ENCODE measurements around the gene NACC1.

NACC1 gene

DNA sequence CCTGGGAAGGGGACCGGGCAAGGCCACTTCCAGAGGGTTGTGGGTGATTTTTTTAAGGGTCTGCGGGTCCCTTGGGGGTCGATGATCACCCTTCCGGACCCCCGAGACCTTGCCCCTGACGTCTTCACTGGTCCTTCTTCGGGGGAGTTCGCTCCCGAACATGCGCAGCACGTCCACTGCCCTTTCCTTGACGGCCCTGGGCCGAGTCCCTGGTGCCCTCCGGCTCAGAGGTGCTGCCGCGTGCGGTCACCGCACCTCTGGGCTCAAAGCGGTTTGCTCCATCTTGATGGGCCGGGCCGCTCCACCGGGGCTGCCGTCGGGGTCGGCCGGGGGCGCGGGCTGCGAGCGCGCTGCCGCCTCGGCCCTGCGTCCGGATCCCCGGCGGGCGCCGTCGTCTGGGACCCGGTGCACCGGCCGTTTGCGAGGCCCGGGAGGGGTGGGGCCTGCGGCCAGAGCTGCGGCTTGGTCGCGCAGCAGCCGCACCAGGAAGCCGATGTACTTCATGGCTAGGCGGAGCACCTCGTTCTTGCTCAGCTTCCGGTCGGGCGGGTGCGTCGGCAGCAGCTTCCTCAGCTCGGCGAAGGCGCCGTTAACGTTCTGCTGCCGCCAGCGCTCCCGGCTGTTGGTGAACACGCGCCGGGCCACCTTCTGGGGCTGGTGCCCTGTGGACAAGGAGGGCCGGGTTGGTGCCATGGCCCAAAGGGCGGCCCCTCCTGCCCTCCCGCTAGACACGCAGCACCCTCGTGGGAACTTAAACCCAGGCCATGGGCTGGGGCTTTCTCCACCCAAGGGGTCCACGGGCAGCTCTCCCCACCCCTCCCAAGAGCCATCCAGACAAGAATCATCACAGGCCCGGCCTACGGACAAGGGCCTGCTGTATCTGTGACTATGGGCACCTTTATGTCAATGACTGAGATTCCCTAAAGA lies 18.7 kb upstream of the NACC1 start:
- no peak for DNase-seq (ENCODE audit: low read depth in 2 of 3, low spot score in 2 of 3)

DNA sequence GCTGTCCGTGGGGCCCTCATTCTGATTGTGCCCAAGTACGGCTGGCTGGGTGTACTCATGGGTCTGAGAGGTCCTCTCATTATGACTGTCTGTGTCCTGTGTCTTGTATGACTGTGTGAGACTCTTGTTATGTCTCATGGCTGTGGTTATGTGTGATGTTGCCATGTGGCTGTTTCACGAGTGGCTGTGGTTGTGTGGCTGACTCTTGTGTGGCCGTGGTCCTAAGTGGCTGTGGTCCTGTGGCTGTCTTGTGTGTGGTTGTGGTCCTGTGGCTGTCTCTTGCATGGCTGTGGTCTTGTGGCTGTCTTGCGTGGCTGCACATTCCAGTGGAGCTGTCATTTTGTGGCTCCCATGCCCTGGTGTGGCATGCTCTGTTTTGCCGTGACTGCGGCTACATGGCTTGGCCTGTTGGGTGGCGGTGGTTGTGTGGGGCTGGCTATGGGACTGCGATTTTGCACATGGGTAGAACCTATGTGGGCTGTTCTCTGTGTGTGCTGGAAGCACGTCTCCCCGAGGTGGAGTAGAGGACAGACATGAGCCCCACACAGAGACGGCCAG lies 18.0 kb upstream of the NACC1 start:
- no peak for DNase-seq (ENCODE audit: low read depth in 2 of 3, low spot score in 2 of 3)

DNA sequence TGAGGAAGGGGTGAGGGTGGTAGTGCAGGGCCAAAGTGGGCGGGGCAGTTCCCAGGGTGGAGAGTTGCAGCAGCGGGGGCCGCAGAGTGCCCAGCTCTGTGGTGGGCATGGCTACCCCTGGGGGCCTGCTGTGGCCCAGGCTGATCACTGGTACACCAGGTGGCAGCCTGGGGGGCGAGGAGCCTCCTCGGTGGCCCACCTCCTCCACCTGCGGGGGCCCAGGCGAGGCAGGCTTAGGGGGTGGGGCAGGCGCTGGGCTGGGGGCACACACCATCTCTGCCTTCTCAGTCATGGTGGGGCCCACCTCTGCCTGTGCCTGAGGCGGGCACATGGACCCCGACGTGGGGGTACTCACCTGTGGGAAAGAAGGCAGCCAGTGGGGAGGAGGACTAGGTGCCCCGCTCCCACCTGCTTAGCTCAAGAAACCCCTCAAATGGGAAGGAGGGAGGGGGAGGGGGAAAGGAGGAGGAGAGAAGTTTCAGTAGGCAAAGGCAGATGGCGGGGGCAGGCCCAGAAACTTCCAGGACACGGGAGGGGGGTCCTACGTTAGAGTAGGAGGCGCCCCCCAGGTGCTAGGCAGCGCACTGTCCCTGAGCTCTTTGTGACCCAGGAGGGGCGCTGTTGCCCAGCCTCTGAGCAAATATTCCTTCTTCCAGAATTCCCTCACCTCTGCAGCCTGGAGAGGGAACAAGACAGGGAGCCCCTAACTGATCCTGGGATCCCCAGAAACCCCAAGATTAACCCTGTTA lies 17.0 kb upstream of the NACC1 start:
- DNase-seq (ENCODE audit: low read depth in 2 of 3, low spot score in 2 of 3), result no peak

DNA sequence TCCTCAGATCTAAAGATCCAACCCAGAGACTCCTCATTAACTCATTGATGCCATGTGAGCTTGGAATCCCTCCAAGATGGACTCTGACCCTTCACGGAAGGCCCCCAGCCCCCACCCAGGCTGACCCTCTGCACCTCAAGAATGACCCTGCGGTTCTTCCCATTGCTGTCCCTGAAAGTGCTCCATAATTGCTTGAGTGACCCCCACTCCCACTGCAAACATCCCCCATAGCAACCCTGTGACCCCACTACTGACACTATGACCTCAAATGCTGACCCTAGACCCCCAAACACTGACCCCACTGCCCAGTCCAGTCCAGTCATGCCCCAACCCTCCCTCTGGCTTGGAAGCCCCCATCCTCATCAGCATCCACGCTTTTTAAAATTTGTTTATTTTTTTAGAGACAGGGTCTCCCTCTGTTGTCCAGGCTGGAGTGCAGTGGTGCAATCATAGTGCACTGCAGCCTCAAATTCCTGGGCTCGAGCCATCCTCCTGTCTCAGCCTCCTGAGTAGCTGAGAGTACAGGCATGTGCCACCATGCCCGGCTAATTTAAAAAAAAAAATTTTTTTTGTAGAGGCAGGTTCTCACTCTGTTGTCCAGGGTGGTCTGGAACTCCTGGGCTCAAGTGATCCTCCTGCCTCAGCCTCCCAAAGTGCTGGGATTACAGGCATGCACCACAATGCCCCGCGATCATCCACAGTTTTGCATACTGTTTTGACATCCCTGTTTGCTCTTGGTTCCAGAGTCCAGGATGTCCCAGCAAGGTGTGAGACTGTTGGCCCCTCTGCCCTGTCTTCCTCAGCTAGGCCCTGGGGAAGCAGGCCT lies 16.3 kb upstream of the NACC1 start:
- no peak for DNase-seq (ENCODE audit: low read depth in 2 of 3, low spot score in 2 of 3)

DNA sequence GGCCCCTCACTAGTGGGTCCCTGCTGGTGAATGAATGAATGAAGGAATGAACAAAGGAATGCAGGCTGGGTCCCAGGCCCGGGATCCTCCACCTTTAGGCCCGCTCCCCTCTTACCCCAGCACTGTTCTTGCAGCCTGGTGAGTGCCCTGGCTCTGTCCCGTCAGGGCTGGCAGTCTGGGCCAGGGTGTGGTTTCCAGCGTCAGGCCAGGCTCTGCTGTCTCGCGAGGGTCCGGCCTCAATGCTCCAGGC lies 15.7 kb upstream of the NACC1 start:
- DNase-seq (ENCODE audit: low read depth in 2 of 3, low spot score in 2 of 3), result no peak

DNA sequence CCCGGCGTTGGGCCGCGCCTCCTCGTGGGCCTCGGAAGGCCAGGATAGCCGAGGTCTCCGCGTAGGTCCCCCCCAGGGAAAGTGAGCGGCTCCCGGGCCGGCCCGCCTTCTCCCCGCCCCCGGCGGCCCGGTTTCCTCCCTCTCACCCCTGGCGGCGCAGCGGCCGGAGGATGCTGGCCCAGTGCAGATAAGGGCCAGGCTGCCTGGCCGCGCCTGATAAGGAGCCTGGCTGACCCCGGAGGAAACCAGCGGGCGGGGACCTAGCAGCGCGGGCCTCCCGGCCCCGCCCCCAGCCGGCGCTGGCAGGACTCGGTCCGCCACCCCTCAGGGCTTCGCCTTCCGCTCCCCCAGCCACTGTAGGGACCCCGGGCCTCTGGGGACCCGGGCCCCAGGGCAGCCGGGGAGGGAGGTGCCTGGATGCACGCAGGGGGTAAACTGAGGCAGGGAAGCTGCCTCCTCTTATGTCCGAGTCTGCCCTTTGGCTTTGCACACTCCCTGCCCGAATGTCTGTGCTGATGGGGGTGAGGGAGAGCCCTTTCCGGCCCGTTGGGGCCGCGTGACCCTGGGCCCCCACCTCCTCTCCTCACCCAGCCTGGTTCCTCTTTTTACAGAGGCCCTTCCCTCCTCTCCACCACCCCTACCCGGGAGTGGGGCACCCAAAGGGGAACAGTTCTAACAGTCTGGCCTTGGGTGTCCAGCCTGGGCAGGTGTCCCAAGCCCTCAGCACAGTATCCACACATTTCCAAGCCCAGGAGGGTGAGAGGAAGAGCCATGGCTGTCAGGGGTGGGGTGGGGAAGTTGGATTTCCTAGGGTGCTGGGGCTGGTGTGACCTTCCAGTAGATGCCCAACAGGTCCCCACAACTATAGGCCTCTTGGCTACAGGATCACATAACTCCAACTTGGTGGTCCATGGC lies 15.1 kb upstream of the NACC1 start, which contains the start of gene LYL1:
Gene LYL1 (minus strand): TSS at position 193 of the 915 bp plus-strand sequence. CDS start 1,687 bp downstream, outside the sequence.
- DNase-seq (ENCODE audit: low read depth in 2 of 3, low spot score in 2 of 3), result no peak

DNA sequence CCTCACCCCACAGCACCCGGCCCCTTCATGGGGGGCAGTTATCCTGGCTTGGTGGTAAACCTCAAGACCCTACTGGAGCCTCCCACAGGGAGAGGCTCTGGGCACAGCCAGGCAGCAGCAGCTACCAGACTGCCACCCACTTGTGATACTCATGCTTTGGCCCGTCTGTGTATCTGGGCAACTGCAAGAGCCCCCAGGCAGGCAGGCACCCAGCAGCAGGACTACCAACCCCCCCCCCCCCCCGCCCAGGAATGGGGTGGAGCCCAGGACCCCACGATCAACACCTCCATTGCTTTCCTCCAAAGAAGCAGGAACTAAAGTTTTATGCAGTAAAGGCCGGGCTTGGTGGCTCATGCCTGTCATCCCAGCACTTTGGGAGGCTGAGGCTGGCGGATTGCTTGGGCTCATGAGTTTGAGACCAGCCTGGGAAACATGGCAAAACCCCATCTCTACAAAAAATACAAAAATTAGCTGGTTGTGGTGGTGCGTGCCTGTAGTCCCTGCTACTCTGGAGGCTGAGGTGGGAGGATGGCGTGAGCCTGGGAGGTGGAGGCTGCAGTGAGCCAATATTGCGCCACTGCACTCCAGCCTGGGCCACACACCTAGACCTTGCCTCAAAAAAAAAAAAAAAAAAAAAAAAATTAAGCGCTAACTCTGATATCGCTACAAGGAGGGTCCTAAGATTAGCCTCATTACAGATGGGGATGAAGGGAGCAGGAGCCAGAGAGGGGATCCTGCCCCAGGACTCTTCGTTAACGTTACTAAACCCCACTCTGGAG lies 14.3 kb upstream of the NACC1 start:
- no peak for DNase-seq (ENCODE audit: low read depth in 2 of 3, low spot score in 2 of 3)

DNA sequence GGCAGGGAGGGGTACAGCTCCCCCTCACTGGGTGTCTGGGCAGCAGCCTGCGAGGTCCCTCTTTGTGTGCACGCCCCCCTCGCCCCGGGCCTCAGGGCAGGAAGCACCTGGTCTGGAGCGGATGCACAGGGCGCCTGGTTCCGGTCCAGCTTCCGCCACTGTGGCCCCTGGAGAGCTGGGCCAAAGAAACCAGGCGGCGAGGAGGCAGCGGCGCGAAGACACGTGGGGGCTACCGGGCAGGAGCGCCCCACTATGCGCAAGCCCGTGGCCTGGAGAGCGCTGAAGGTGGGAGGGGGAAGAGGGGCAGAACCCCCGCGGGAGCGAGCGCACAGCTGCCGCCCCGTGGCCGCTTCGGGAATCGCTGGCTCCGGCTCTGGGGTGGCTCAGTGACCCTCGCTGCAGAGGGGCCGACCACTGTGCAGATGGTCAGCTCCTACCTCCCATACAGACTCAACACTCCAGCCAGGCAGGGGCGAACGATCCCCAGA lies 13.7 kb upstream of the NACC1 start:
- DNase-seq (ENCODE audit: low read depth in 2 of 3, low spot score in 2 of 3), result peak in 1 of 3 experiments; percentile 69

DNA sequence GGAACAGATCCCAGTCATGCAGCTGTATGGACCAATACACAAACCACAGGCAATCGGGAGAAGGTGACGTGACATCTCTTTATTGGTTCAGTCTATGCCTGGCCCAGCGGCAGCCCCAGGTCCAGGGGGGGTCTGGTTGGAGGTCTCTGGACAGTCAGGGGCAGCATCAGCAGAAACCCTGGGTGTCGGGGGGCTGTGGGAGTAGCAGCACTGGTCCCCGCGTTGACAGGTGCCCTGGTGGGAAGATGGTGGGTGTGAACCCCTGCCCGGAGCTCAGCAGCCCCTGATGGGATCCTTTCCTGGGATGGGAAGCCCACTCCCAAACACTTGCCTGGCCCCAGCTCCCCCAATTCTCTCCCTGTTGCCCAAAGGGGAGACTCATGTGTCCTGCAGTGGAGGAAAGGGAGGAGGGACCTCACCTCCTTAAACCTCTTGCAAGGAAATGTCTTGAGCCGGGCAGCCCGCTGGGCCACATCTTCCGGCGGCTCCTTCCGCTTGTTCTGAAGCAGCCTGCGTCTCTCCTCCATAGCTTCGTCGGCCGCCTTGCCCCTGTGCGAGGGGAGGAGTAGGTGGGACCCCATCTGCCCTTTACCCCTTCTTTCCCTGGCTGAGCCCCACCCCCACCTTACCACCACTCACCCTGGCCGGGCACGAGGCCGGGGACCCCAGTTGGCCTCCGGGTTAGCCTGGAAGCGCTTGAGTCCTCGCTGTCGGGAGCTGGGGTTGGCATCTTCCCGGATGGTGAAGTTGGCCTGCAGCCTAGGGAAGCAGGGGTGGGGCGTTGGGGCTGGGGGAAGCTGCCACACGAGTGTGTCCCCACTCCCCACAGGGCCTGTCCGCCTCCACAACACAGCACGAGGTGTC lies 13.0 kb upstream of the NACC1 start:
- no peak for DNase-seq (ENCODE audit: low read depth in 2 of 3, low spot score in 2 of 3)

DNA sequence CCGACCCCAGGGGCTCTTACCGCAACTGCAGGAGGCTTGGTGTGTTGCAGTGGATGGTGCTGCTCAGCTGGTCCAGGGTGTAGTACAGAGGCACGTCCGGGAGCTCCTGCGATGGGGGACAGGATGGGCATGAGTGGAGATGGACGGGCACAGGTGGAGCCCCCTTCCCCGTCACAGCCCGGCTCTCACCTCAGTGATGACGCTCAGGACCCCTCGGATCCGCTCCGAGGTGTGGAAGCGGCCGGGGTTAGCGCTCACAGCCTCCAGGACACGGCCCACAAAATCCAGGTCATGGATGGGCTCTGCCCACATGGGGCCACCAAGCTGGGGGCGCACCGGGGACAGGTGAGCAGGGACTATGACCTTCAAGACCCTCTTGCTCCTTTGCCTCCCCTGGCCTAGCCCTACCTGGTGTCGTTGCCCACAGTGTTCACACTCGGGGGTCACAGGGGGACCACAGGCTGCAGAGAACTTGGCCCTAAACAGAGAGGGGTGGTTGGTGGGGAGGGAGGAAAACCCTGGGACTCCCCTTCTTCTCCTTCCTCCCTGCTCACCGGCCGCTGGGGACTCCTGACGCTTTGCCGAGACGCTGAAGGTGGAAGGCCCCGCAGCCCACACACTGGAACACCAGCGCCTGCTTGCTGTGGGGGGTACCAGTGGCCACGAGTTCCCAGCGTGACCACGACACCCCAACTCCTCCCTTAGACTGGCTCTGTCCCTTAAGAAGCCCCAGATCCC lies 8.5 kb upstream of the NACC1 start:
- DNase-seq (ENCODE audit: low read depth in 2 of 3, low spot score in 2 of 3), result no peak

DNA sequence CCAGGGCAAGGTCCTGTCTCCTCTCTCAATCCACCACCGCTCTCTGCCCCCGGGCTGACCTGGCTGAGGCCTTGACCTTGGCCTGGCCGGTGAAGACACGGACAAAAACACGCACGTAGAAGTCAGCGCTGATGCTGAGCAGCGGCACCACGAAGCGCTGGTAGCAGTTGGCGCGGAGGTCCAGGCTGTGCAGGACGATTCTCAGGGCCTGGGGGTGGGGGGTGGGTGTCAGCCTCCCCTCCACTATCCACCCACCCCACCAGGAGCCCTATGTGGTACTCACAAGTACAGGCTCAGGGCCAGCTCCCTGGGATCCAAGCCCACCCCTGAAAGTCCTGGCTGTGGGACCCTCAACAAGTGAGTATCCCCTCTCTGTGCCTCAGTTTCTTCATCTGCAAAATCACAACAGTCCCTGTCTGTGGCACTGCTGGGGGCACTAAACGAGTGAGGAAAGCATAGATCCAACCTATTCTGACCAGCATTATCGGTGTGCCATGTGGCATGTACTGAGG lies 7.9 kb upstream of the NACC1 start:
- no peak for DNase-seq (ENCODE audit: low read depth in 2 of 3, low spot score in 2 of 3)

DNA sequence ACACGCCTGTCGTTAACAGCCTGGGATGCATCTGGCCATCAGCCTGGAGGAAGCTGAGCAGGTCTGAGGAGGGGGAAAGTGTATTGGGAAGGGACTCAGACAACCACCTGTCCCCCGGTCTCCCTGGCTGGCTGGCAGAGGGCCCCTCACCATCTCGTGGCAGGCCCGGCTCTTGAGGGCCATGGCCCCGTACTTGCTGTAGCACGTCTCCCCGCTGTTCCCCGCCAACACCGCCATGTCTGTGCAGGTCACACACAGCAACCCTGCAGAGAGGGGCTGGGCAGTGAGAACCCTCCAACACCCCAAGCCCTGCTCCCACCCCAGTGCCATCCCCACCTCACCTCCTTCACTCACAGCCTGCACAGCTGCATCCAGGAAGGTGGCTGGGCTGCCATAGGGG lies 5.5 kb upstream of the NACC1 start:
- DNase-seq (ENCODE audit: low read depth in 2 of 3, low spot score in 2 of 3), result no peak

DNA sequence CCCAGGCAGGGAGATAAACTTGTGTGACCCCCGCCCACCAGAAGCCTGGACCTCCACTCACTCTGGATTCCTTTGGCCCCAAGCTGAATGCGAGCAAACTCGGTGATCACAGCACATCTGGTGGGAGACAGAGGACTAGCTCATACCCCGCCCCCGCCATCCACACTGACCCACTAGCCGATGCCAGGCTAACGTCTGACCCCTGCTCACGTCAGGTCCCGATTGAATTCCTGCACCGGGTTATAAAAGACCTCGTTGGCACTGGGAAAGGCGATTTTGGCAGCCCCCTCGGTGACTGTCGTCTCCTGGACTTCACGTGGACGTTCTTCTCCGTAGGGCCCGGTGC lies 2.2 kb upstream of the NACC1 start:
- no peak for DNase-seq (ENCODE audit: low read depth in 2 of 3, low spot score in 2 of 3)

DNA sequence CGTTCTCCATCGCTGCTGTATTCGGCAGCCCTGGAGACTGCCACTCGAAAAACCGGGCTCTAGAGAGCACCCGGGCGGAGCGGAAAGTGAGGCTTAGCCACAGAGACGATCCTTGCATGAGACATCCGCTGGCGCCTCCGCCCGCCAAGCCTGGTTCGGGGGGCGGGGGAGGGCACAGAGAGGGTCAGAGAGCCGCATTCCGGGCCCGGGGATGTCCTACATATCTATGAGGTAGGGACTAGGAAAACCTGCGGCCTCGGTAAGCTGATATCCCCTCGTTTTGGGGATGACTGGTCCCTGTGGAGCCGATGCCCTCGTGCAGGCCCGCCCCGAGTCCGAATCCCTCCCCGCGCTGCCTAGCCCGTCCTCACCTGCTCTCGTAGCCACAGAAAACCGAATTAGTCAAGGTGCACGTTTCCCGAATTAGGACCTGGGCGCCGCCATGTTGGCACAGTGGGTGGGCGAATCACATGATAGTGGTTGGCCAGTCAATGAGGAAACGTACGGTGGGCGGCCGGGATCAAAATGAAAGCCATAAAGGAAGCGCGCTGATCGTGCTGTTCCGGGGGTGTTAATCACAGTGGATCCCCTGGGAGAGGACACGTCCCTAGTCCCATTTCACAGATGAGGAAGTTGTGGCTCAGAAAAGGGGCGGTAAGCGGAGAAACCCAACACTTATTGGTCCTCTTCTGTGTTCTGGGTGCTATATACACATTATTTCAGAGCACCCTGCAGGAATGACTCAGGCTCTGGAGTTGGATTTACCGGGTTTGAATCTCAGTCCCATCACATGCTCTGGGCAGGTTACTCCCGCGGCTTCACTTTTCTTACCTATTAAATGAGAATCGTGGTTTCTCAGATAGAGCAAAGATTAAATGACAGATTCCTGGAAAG lies 1.5 kb upstream of the NACC1 start, which contains the start of gene TRMT1:
Gene TRMT1 (minus strand): TSS at position 459 of the 894 bp plus-strand sequence. CDS start 341 bp downstream, at position 118.
- DNase-seq (ENCODE audit: low read depth in 2 of 3, low spot score in 2 of 3), result peak; percentile 76 to 82 (median 77)

DNA sequence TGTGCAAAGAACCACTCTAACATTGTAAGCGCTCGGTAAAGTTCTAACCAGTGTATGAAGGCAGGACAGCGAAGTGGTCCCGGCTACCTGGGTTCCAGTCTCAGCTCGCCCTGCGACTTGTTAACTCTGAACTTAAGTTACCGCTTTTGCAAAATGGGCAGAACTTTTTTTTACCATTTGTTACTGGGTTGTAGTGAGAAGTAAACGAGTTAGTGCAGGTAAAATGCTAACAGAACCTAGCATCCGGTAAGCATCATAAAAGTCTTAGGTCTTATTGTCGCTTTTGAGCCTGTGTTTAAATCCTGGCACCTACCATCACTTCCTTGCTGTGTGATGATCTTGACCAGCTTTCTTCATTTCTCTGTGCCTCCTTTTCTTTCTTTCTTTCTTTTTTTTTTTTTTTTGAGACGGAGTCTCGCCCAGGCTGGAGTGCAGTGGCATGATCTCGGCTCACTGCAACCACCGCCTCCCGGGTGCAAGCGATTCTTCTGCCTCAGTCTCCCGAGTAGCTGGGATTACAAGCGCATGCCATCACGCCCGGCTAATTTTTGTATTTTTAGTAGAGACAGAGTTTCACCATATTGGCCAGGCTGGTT lies 790 bp upstream of the NACC1 start:
- DNase-seq (ENCODE audit: low read depth in 2 of 3, low spot score in 2 of 3), result no peak

All from activated CD8-positive, alpha-beta memory T cell treated with anti-CD3 and anti-CD28 coated beads for 48 hours (primary cell).